NB4 (cell line): ENCODE measurements around the gene GSC.

ENCODE experiments used
- CTCF ChIP-seq: IDR thresholded peaks from one replicate; pipeline ENCODE4 v1.5.1; 2012; ENCODE audit warnings: low read depth, low read length
- MAX ChIP-seq: IDR thresholded peaks from 2 replicates; pipeline ENCODE4 v1.6.1; 2011; ENCODE audit warnings: low read depth, low read length
- POLR2A ChIP-seq: IDR thresholded peaks from 2 replicates; pipeline ENCODE4 v1.6.1; 2011; ENCODE audit warnings: mild to moderate bottlenecking; ENCODE audit not compliant: insufficient read length; ENCODE audit errors: extremely low read depth

- TF ChIP-seq CTCF (no peak), POLR2A (no peak), MAX (no peak)
These were observed 18.0 kb downstream of the GSC start for GRCh38 chr14:94751956-94752355.
